Measurements from ENCODE around the gene STAMBPL1. TPM values are rescaled to one million over a fixed set of nuclear protein-coding genes. Genes with fewer than 3 reads are reported as not detected.

Gene STAMBPL1
- polyA plus RNA-seq, 1 donor from 2014 or later: 21.9 TPM

DNA sequence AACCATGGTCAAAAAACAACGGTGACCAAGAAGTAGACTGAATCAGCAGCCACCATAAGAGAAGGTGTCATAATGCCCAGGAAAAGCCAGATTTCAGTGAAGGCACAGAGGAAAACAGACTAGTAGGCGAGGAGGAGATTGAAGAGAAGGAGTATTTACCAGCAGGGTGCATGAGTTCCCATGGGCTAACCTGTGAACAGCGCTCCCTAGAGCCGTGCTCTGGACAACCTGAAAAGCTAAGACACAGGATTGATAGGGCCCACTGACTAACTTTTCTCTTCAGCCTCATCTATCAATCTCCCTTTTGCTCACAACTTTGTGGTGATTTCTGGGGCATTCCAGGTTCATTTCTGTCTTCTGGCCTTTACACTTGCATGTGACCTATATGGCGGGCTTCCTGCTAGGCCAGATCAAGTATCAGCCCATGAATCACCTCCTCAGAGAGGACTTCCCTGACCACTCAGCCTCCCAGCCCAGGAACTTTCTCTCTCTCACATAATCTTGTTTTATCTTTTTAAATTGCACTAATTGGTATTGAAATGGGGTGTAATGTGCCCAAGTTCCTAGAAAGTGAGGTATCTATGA lies 41.2 kb upstream of the STAMBPL1 start:
- Histone ChIP-seq H3K4me3 (ENCODE audit: low read length) (no peak overlapping the region), H3K36me3 (ENCODE audit: insufficient read depth, low read length) (no peaks in the 10 kb centered on the region), H3F3A (ENCODE audit: insufficient read depth, low read length, poor library complexity, severe bottlenecking) (no peaks in the 10 kb centered on the region), H2AFZ (ENCODE audit: low read depth, low read length) (no peak overlapping the region), H3K9me3 (ENCODE audit: low read length) (no peaks in the 10 kb centered on the region), H3K27ac (ENCODE audit: low read length) (no peak overlapping the region), H3K27me3 (ENCODE audit: insufficient read depth, low read depth, low read length) (no peaks in the 10 kb centered on the region), H3K79me2 (replicated peaks; ENCODE audit: insufficient read depth, low read length) (no peaks in the 10 kb centered on the region), H3K9ac (ENCODE audit: low read length) (no peak overlapping the region), H3K4me2 (ENCODE audit: low read length) (no peak overlapping the region), H3K9me2 (ENCODE audit: insufficient read depth, low read length) (no peaks in the 10 kb centered on the region), H4K20me1 (ENCODE audit: insufficient read depth) (no peaks in the 10 kb centered on the region)
- TF ChIP-seq, protein P1, sequence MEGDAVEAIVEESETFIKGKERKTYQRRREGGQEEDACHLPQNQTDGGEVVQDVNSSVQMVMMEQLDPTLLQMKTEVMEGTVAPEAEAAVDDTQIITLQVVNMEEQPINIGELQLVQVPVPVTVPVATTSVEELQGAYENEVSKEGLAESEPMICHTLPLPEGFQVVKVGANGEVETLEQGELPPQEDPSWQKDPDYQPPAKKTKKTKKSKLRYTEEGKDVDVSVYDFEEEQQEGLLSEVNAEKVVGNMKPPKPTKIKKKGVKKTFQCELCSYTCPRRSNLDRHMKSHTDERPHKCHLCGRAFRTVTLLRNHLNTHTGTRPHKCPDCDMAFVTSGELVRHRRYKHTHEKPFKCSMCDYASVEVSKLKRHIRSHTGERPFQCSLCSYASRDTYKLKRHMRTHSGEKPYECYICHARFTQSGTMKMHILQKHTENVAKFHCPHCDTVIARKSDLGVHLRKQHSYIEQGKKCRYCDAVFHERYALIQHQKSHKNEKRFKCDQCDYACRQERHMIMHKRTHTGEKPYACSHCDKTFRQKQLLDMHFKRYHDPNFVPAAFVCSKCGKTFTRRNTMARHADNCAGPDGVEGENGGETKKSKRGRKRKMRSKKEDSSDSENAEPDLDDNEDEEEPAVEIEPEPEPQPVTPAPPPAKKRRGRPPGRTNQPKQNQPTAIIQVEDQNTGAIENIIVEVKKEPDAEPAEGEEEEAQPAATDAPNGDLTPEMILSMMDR (IDR thresholded peaks at IDR 0.05; ENCODE audit: poor library complexity, severe bottlenecking): no peak
- TF ChIP-seq SMC3 (conservative IDR thresholded peaks at IDR 0.05; ENCODE audit: poor library complexity) (no peak), MXI1 (conservative IDR thresholded peaks at IDR 0.05; ENCODE audit: poor library complexity, severe bottlenecking) (no peak), TAF1 (IDR thresholded peaks at IDR 0.05; ENCODE audit: low read depth) (no peak), EP300 (conservative IDR thresholded peaks at IDR 0.05; ENCODE audit: poor library complexity, severe bottlenecking) (no peak), EZH2 (IDR thresholded peaks at IDR 0.05; ENCODE audit: borderline replicate concordance, insufficient read depth, low read length, poor library complexity, severe bottlenecking) (no peak)
- TF ChIP-seq, protein P2, sequence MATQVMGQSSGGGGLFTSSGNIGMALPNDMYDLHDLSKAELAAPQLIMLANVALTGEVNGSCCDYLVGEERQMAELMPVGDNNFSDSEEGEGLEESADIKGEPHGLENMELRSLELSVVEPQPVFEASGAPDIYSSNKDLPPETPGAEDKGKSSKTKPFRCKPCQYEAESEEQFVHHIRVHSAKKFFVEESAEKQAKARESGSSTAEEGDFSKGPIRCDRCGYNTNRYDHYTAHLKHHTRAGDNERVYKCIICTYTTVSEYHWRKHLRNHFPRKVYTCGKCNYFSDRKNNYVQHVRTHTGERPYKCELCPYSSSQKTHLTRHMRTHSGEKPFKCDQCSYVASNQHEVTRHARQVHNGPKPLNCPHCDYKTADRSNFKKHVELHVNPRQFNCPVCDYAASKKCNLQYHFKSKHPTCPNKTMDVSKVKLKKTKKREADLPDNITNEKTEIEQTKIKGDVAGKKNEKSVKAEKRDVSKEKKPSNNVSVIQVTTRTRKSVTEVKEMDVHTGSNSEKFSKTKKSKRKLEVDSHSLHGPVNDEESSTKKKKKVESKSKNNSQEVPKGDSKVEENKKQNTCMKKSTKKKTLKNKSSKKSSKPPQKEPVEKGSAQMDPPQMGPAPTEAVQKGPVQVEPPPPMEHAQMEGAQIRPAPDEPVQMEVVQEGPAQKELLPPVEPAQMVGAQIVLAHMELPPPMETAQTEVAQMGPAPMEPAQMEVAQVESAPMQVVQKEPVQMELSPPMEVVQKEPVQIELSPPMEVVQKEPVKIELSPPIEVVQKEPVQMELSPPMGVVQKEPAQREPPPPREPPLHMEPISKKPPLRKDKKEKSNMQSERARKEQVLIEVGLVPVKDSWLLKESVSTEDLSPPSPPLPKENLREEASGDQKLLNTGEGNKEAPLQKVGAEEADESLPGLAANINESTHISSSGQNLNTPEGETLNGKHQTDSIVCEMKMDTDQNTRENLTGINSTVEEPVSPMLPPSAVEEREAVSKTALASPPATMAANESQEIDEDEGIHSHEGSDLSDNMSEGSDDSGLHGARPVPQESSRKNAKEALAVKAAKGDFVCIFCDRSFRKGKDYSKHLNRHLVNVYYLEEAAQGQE (IDR thresholded peaks at IDR 0.05; ENCODE audit: borderline replicate concordance): no peak

GRCh38 chr10:88840104-88840503 lies 39.9 kb upstream of the STAMBPL1 start:
- H3K4me2 ChIP-seq (ENCODE audit: low read length): no peak overlapping the region
- H3K36me3 ChIP-seq (ENCODE audit: insufficient read depth, low read length): no peaks in the 10 kb centered on the region
- no peaks in the 10 kb centered on the region for H3K9me3 ChIP-seq (ENCODE audit: low read length)

More at GRCh38 chr10:88840104-88840503, 39.9 kb upstream of the STAMBPL1 start:
- Histone ChIP-seq H4K20me1 (ENCODE audit: insufficient read depth) (no peaks in the 10 kb centered on the region), H3K9ac (ENCODE audit: low read length) (no peak overlapping the region), H3K4me3 (ENCODE audit: low read length) (no peak overlapping the region), H3F3A (ENCODE audit: insufficient read depth, low read length, poor library complexity, severe bottlenecking) (no peaks in the 10 kb centered on the region), H3K27me3 (ENCODE audit: insufficient read depth, low read depth, low read length) (no peaks in the 10 kb centered on the region), H2AFZ (ENCODE audit: low read depth, low read length) (no peak overlapping the region), H3K9me2 (ENCODE audit: insufficient read depth, low read length) (no peaks in the 10 kb centered on the region), H3K27ac (ENCODE audit: low read length) (no peak overlapping the region), H3K79me2 (replicated peaks; ENCODE audit: insufficient read depth, low read length) (no peaks in the 10 kb centered on the region)
- no peak for TF ChIP-seq TAF1 (IDR thresholded peaks at IDR 0.05; ENCODE audit: low read depth)
- no peak for TF ChIP-seq MXI1 (conservative IDR thresholded peaks at IDR 0.05; ENCODE audit: poor library complexity, severe bottlenecking)
- TF ChIP-seq, protein P2 (IDR thresholded peaks at IDR 0.05; ENCODE audit: borderline replicate concordance): no peak
- no peak for TF ChIP-seq EZH2 (IDR thresholded peaks at IDR 0.05; ENCODE audit: borderline replicate concordance, insufficient read depth, low read length, poor library complexity, severe bottlenecking)
- no peak for TF ChIP-seq SMC3 (conservative IDR thresholded peaks at IDR 0.05; ENCODE audit: poor library complexity)
- TF ChIP-seq, protein P1 (IDR thresholded peaks at IDR 0.05; ENCODE audit: poor library complexity, severe bottlenecking): no peak
- no peak for TF ChIP-seq POLR2AphosphoS5 (IDR thresholded peaks at IDR 0.05)

Data from neural cell (in vitro differentiated cells).